ENCODE results near the gene EPHA6.
A peak's percentile ranks its signal among the peaks of the same experiment; 100 is the strongest.

GRCh38 chr3:97658668-97659285 is 844.4 kb downstream of the EPHA6 start:
- no peak for TF ChIP-seq MAX (IDR thresholded peaks at IDR 0.05; ENCODE audit: insufficient read depth, insufficient read length)
- no peak for TF ChIP-seq EZH2 (IDR thresholded peaks at IDR 0.05; ENCODE audit: borderline replicate concordance, low read depth, low read length, severe bottlenecking)
- peak; percentile 28 to 51 for TF ChIP-seq CTCF (IDR thresholded peaks at IDR 0.05; ENCODE audit: extremely low read depth in 1 of 2, insufficient read depth in 1 of 2, low read depth in 1 of 2, low read length in 2 of 2)
- no peak for TF ChIP-seq POLR2AphosphoS5 (IDR thresholded peaks at IDR 0.05; ENCODE audit: insufficient read depth, low read depth, low read length)
- no peak for TF ChIP-seq JUN (IDR thresholded peaks at IDR 0.05; ENCODE audit: borderline replicate concordance, insufficient read depth, insufficient read length, low read depth)
- TF ChIP-seq POLR2A (IDR thresholded peaks at IDR 0.05; ENCODE audit: low read depth, low read length) = no peak
- TF ChIP-seq MYC (IDR thresholded peaks at IDR 0.05; ENCODE audit: low read depth, low read length) = no peak
- TF ChIP-seq FOS (IDR thresholded peaks at IDR 0.05; ENCODE audit: borderline replicate concordance, insufficient read depth, low read length) = no peak

Measured in endothelial cell of umbilical vein (primary cell).